Transverse colon (tissue), 4 donors: ENCODE results near the gene NCKAP5. TPM values are rescaled to one million over a fixed set of nuclear protein-coding genes. Genes with fewer than 3 reads are reported as not detected.

ENCODE experiments used
- DNase-seq: peaks from one replicate; pipeline ENCODE4 v3.0.0-alpha.2; 2019
- H3K27ac ChIP-seq, 4 donors: fragments of 200-600 bp; sonication (generic); 2 replicates each; pipeline ENCODE4 v1.5.1; 2016 to 2018; ENCODE audit warnings: inconsistent platforms in 4 of 4
- H3K27me3 ChIP-seq: fragments of 200-600 bp; sonication (generic); 2 replicates; pipeline ENCODE4 v1.5.1; 2017; ENCODE audit warnings: inconsistent platforms
- H3K36me3 ChIP-seq, 4 donors: fragments of 200-600 bp; sonication (generic); 2 replicates each; pipeline ENCODE4 v1.5.1; 2017 to 2019; ENCODE audit warnings: inconsistent platforms in 4 of 4
- H3K4me1 ChIP-seq, 4 donors: fragments of 200-600 bp; sonication (generic); 2 replicates each; pipeline ENCODE4 v1.5.1; 2017 to 2020; ENCODE audit warnings: inconsistent platforms in 4 of 4
- H3K4me3 ChIP-seq, 4 donors: fragments of 200-600 bp; sonication (generic); 1 replicate in 1 of 4; 2 replicates in 3 of 4; pipeline versions ENCODE4 v1.5.1 to v1.6.1; 2017 to 2019; ENCODE audit warnings: inconsistent platforms in 4 of 4
- H3K9me3 ChIP-seq, 2 donors: fragments of 200-600 bp; sonication (generic); 2 replicates each; pipeline ENCODE4 v1.5.1; 2017 to 2019; ENCODE audit warnings: inconsistent platforms in 2 of 2
- CTCF ChIP-seq, 5 experiments: fragments of 200-600 bp in 3 of 5; fragments of 450-650 bp in 2 of 5; sonication (generic) in 3 of 5; IDR thresholded peaks; 1 replicate in 2 of 5; 2 replicates in 3 of 5; pipeline ENCODE4 v1.5.1; 2016 to 2017; ENCODE audit warnings: antibody characterized with exemption in 5 of 5, inconsistent platforms in 3 of 5, mild to moderate bottlenecking in 2 of 5, moderate library complexity in 1 of 5
- EP300 ChIP-seq: sonication (generic); formaldehyde crosslinking; IDR thresholded peaks from one replicate; pipeline ENCODE4 v1.6.1; 2017; ENCODE audit warnings: antibody characterized with exemption, low read depth
- POLR2A ChIP-seq: fragments of 450-650 bp; IDR thresholded peaks from one replicate; pipeline ENCODE4 v1.6.1; 2016; ENCODE audit warnings: antibody characterized with exemption, mild to moderate bottlenecking, moderate library complexity
- POLR2AphosphoS5 ChIP-seq, 3 donors: sonication (generic); formaldehyde crosslinking; IDR thresholded peaks; one replicate each; pipeline ENCODE4 v1.6.1; 2016; ENCODE audit warnings: antibody characterized with exemption in 3 of 3
- WGBS, 2 donors: methylation state at CpG; one replicate each; pipeline ENCODE4 v1.1.5; 2018; ENCODE audit warnings: low coverage in 1 of 2; 5-methylcytosine and 5-hydroxymethylcytosine counted together
- in situ Hi-C, 4 donors: fragments of 200-750 bp; cut with MboI; loops; one replicate each; pipeline versions ENCODE4 v1.15.0 to v1.15.1; 2017; ENCODE audit warnings: low sequenced_read_pairs in 3 of 4, low pct_ligation_motif_present in 1 of 4, low pct_unique_long_range_greater_than_20kb in 1 of 4
- intact Hi-C: fragments of 100-400 bp; cut with DNase I; formaldehyde crosslinking; loops from one replicate; pipeline ENCODE4 v1.15.1; 2023; ENCODE audit warnings: low total_unique reads
- total RNA-seq, 4 donors: library from RNA; depleted of rRNA; stranded (reverse); fragments of >200 nt; gene quantifications; one replicate each; pipeline ENCODE4 v1.1.0, GENCODE V29; 2016

Gene NCKAP5
- total RNA-seq, 4 donors from 2014 or later = 1.1 to 10.9 (median 5.0) TPM

- no peaks in the 10 kb centered on the region for H3K4me1 ChIP-seq
- H3K9me3 ChIP-seq = no peaks in the 10 kb centered on the region
- intact Hi-C loops = no loop called here
- DNase-seq = no peak
- WGBS, 2 donors = 80 to 81% methylated on average over 5 of the region's 5 CpGs
- no peaks in the 10 kb centered on the region for H3K27me3 ChIP-seq
- in situ Hi-C loops = no loop called here
- H3K36me3 ChIP-seq = no peaks in the 10 kb centered on the region
- H3K27ac ChIP-seq = no peak overlapping the region
- no peak for TF ChIP-seq POLR2A
- TF ChIP-seq EP300 = no peak
- H3K4me3 ChIP-seq = no peak overlapping the region
These were observed 120.1 kb downstream of the NCKAP5 start for GRCh38 chr2:133448195-133448594.

- intact Hi-C loops (no loop called here), in situ Hi-C loops (no loop called here)
- 89 to 96% methylated on average over 5 of the region's 5 CpGs for WGBS, 2 donors
These were observed 121.0 kb downstream of the NCKAP5 start for GRCh38 chr2:133447303-133447702.

GRCh38 chr2:133444465-133444864 is 123.8 kb downstream of the NCKAP5 start:
- Histone ChIP-seq H3K27ac (no peak overlapping the region), H3K36me3 (no peaks in the 10 kb centered on the region), H3K27me3 (no peaks in the 10 kb centered on the region), H3K9me3 (no peaks in the 10 kb centered on the region), H3K4me1 (no peaks in the 10 kb centered on the region), H3K4me3 (no peak overlapping the region)
- DNase-seq = no peak
- 36 to 57% methylated on average over 3 of the region's 3 CpGs for WGBS, 2 donors
- TF ChIP-seq EP300 = no peak
- TF ChIP-seq POLR2A = no peak
- no peak for TF ChIP-seq POLR2AphosphoS5 (IDR thresholded peaks at IDR 0.05)
- TF ChIP-seq CTCF (IDR thresholded peaks at IDR 0.05) = no peak
- intact Hi-C loops = no loop called here
- in situ Hi-C loops = no loop called here

More at GRCh38 chr2:133447303-133447702, 121.0 kb downstream of the NCKAP5 start:
- no peak overlapping the region for H3K27ac ChIP-seq
- no peaks in the 10 kb centered on the region for H3K27me3 ChIP-seq
- DNase-seq = no peak
- H3K4me3 ChIP-seq = no peak overlapping the region
- TF ChIP-seq EP300 (no peak), POLR2A (no peak), CTCF (IDR thresholded peaks at IDR 0.05) (no peak), POLR2AphosphoS5 (IDR thresholded peaks at IDR 0.05) (no peak)
- no peaks in the 10 kb centered on the region for H3K36me3 ChIP-seq
- H3K4me1 ChIP-seq = no peaks in the 10 kb centered on the region
- no peaks in the 10 kb centered on the region for H3K9me3 ChIP-seq

- 91% methylated on average over 2 of the region's 2 CpGs; no CpG with 5 or more reads in 1 of the 2 donors for WGBS, 2 donors
- in situ Hi-C loops = no loop called here
These were observed 125.9 kb downstream of the NCKAP5 start for GRCh38 chr2:133442393-133442792.

More at GRCh38 chr2:133442393-133442792, 125.9 kb downstream of the NCKAP5 start:
- H3K27ac ChIP-seq = no peak overlapping the region
- H3K4me3 ChIP-seq = no peak overlapping the region
- intact Hi-C loops = no loop called here
- no peaks in the 10 kb centered on the region for H3K36me3 ChIP-seq
- TF ChIP-seq CTCF (IDR thresholded peaks at IDR 0.05) = no peak
- TF ChIP-seq POLR2A = no peak
- TF ChIP-seq EP300 = no peak
- no peak for TF ChIP-seq POLR2AphosphoS5 (IDR thresholded peaks at IDR 0.05)
- DNase-seq = no peak
- no peaks in the 10 kb centered on the region for H3K27me3 ChIP-seq
- H3K9me3 ChIP-seq = no peaks in the 10 kb centered on the region
- H3K4me1 ChIP-seq = no peaks in the 10 kb centered on the region
